Measurements from ENCODE around the gene SDS. TPM values are rescaled to one million over a fixed set of nuclear protein-coding genes. Genes with fewer than 3 reads are reported as not detected.

The SDS gene, protein sequence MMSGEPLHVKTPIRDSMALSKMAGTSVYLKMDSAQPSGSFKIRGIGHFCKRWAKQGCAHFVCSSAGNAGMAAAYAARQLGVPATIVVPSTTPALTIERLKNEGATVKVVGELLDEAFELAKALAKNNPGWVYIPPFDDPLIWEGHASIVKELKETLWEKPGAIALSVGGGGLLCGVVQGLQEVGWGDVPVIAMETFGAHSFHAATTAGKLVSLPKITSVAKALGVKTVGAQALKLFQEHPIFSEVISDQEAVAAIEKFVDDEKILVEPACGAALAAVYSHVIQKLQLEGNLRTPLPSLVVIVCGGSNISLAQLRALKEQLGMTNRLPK
- total RNA-seq, result 6.4 TPM

GRCh38 chr12:113403435-113404415, at the start of gene SDS:
SDS (minus strand) TSS chr12:113403887; CDS start chr12:113399708, 4,179 bp downstream.
- no peak for DNase-seq (ENCODE audit: low spot score)

DNA sequence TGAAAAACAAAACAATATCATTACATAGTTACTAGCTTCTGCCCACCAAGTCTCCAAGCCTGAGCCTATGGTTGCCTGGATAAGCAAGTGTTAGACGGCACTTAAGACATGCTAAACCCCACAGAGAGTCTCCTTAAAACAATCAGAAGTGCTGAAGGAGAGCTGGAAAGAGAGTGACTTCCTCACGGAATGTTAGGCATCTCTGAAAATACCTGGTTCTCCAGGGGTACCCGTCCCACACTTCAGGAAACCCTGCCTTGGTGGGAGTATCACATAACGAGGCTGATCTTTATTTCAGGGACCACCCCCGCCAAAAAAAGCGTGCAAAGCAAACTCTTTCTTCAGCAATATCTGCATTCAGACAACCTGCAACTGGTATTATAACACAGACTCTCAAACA, 49.6 kb upstream of the SDS start:
- no peak for DNase-seq (ENCODE audit: low spot score)

- no peak for DNase-seq (ENCODE audit: low spot score)
These were observed 48.8 kb upstream of the SDS start for GRCh38 chr12:113452458-113452857.

- no peak for DNase-seq (ENCODE audit: low spot score)
These were observed 46.2 kb upstream of the SDS start for GRCh38 chr12:113449839-113450238.

DNA sequence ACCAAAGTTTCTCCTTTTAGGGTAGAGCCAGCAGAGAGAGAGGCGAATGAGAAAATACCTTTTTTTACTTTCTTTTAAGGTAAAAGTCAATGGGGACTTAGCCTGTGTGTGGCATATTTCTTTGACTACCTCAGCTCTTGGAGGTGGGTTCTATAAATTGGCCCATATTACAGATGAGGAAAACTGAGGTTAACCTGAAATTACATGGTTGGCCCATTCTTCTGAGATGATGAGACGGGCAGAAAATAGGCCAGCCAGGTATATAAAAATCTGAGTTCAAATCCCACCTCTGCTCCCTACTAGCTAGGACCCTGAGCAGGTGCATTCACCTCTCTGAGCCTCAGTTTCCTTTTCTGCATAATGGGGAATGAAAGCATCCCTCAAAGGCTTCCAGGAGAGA, 45.6 kb upstream of the SDS start:
- DNase-seq (ENCODE audit: low spot score), result no peak

- DNase-seq (ENCODE audit: low spot score), result no peak
These were observed 45.2 kb upstream of the SDS start for GRCh38 chr12:113448873-113449272.

- DNase-seq (ENCODE audit: low spot score), result no peak
These were observed 42.0 kb upstream of the SDS start for GRCh38 chr12:113445544-113446171.

- DNase-seq (ENCODE audit: low spot score), result no peak
These were observed 39.4 kb upstream of the SDS start for GRCh38 chr12:113443030-113443539.

DNA sequence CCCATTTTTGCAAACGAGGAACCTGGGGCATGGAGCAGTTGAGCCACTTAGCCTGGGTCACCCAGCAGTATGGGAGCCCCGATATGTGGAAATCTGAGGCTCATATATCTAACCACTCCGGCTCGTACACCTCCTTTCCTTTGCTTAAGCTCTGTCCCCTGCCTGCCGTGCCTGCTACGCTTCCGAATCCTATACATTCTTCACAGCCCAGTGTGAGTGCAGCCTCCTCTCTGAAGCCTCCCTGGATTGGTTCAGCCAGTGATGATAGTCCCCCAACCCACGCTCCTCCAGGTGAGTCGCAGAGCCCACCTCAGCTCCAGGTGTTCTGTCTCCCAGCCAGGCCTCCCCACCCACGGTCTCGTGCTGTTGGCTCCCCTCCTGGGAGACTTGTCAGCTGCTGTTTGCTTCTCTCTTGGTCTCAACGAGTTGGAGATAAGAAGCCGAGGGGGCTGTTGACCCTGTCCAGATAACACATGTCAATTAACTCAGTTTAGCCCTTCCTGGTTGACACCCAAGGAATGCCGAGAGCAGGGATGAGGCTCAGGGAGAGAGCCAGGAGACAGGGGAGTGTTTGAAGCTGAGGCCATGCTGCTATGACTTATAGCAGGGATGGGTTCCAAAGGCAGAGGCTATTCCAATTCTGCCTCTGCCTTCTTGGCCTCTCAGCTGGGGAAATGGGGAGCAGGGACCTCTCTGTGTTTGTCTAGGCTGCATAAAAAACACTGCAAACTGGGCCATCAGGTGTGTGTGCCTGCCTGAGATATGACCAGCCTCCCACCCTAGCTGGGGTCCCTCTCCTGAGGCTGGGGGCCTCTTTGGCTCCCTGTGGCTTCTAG, 37.5 kb upstream of the SDS start:
- DNase-seq (ENCODE audit: low spot score), result no peak

- no peak for DNase-seq (ENCODE audit: low spot score)
These were observed 36.6 kb upstream of the SDS start for GRCh38 chr12:113440336-113440735.

GRCh38 chr12:113439606-113440030, 35.9 kb upstream of the SDS start:
- DNase-seq (ENCODE audit: low spot score), result no peak

DNA sequence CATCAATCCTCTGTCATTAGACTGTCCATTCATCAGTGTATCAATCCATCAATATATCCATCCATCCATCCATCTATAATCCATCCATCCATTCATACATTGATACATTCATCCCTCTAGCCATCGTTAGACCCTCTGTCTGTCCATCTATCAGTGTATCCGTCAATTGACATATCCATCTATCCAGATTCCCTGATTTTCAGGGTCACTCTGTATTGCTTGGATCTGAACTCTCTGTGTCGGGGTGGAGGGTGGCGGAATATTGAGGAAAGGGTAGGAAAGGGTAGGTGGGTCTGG, 35.6 kb upstream of the SDS start:
- DNase-seq (ENCODE audit: low spot score), result no peak

DNA sequence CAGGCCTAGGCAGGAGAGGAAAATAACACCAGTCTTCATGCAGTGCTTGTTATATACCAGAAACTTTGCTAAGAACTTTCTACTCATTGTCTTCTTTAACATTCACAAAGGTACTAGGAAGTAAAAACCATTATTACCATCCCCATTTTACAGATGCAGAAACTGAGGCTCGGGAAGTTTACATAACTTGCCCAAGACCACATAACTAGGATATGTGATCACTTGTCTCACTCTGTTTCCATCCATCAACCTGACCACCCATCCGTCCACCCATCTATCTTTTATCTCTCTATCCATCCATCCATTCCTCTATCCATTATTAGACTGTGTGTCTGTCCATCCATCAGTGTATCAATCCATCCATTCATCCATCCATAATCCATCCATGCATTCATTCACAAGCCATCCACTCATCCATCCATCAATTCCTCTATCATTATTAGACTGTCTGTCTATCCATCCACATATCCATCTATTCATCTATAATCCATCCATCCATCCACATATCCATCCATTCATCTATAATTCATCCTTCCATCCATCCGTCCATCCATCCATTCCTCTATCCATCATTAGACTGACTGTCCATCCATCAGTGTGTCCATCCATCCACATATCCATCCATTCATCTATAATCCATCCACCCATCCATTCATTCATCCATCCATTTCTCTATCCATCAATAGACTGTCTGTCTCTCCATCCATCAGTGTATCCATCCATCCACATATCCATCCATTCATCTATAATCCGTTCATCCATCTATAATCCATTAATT, 35.0 kb upstream of the SDS start:
- no peak for DNase-seq (ENCODE audit: low spot score)

DNA sequence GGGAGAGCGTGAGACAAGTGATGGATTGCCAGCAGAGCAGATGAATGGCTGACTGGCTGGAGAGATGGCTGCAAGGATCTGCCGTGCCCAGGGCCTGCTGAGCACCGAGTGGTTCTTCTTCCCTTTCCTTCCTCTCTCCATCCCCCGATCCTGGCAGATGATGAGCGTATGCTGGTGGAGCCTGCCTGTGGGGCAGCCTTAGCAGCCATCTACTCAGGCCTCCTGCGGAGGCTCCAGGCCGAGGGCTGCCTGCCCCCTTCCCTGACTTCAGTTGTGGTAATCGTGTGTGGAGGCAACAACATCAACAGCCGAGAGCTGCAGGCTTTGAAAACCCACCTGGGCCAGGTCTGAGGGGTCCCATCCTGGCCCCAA, 34.0 kb upstream of the SDS start:
- no peak for DNase-seq (ENCODE audit: low spot score)

- DNase-seq (ENCODE audit: low spot score), result no peak
These were observed 33.5 kb upstream of the SDS start for GRCh38 chr12:113436993-113437728.

DNA sequence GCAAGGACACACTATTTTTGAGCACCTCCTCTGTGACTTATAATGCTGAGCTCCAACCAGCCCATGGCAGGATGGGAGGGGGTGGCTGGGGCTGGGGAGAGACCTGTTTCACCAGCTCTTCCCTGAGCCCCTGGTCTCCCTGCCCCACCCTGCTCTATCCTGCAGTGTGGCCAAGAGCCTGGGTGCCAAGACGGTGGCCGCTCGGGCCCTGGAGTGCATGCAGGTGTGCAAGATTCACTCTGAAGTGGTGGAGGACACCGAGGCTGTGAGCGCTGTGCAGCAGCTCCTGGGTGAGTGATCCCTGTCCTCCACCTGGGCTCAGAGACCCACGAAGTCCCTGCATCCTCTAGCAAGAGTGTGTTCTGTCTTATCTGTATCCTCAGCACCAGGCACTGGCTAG, 32.9 kb upstream of the SDS start:
- no peak for DNase-seq (ENCODE audit: low spot score)

DNA sequence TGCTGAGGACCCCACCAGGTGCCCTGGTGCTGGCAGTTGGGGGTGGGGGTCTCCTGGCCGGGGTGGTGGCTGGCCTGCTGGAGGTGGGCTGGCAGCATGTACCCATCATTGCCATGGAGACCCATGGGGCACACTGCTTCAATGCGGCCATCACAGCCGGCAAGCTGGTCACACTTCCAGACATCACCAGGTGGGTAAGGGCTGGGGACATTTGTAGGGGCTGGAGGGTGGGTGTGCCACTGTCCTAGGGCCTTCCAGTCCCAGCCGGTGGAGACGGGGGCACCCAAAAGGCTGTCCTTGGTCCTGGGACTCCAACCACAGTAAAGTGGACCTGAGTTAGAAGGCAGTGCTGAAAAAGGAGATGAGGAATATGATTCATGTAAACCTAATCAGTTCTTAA, 31.7 kb upstream of the SDS start:
- no peak for DNase-seq (ENCODE audit: low spot score)

DNA sequence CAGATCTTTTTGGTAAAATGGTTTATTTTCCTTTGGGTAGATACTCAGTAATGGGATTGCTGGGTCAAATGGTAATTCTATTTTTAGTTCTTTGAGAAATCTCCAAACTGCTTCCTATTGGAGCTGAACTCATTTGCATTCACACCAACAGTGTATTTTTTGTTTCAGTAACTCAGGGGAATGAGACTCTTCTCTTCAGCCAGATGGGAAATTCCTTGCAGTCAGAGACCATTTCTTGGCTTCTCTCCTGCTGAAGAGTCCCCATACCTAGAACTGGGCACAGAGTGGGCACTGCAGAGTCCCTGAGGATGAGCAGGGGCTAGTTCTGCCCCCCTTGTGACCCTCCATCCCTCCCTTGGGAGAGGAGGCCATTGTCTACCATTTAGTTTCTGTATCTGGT, 29.3 kb upstream of the SDS start:
- no peak for DNase-seq (ENCODE audit: low spot score)

- no peak for DNase-seq (ENCODE audit: low spot score)
These were observed 24.8 kb upstream of the SDS start for GRCh38 chr12:113428482-113428881.

GRCh38 chr12:113427882-113428281, 24.2 kb upstream of the SDS start:
- no peak for DNase-seq (ENCODE audit: low spot score)

All from ureter (tissue), 1 donor.